T-helper 1 cell (primary cell): Measurements from ENCODE around the gene RAB31.
A peak's percentile ranks its signal among the peaks of the same experiment; 100 is the strongest.

Source experiments
- DNase-seq, 5 donors: peaks; one replicate each; pipeline ENCODE4 v3.0.0-alpha.2; 2012 to 2020

RAB31 gene

DNA sequence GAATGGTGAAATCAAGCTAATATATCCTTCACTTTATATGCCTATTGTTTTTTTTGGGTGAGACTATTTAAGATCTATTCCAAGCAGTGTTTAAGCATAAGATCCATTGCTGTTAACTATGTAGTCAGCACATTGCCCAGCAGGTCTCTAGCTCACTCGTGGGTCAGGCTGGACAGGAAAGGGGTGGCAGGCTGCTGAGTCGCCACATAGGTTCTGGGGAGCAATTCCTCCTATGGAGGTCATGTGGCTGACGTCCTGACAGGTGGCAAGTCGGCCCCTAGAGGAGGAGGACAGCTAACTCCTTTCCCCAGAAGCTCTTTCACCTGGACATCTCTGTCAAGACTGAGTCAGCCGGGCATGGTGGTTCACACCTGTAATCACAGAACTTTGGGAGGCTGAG lies 13.9 kb upstream of the RAB31 start:
- DNase-seq, result no peak

DNA sequence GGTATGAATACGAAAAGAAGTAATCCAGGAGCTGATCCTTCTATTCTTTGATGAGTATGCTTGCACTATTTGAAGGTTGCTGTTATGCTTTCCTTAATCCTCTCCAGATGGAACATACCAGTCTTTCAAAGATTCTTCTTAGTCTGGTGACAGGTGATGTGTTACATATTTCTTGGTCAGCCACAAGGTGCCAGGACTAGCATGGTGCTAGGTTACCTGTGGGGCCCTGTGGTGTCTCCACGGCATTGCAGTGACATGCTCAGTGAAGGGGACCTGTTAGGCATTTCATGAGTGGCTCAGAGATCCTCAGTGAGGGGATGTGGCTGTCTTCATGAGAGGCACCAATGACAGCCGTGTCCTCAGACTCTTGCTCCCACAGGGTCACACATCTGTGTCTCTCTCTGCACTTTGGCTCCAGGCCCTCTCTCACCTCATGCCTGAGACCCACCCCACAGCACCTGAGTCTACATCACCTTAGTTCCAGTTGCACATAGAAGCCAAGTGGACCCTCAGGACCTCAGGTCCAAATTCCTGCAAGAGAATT lies 13.1 kb upstream of the RAB31 start:
- DNase-seq, result no peak

DNA sequence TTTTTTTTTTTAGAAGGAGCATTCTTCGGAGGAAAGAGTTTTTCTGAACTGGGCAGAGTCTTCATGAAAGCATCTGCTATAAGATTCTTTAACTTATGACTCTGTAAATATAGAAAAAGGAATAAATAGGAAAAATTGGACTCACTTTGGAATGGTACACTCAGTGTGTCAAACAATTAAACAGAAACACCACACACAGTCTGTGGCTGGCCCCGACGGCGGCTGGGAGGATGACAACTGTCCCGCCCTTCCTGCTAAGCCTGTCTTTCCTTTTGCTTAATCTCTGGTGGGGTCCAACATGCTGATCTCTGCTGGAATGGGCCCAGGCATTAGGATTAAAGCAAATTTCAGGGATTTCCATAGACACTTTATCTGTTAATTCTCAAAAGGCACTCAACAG lies 12.5 kb upstream of the RAB31 start:
- no peak for DNase-seq

DNA sequence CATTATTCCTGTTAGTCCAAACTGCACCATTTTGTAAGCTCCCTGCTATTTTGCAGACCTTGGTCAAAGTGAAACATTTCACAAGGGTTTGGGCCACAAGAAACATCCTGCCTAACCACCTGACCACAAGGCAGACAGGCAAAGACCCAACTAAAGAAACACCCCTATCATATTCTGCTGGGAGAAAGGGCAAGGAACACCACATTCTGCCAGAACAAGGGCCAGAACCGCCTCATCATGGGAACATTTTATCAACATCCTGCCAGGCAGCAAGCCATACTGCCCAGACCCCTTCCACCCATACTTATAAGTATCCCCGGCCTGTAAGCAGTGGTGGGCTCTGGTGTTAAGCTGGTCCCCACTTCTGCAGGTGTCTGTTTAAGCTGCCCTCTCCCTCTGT lies 12.0 kb upstream of the RAB31 start:
- DNase-seq, result no peak

DNA sequence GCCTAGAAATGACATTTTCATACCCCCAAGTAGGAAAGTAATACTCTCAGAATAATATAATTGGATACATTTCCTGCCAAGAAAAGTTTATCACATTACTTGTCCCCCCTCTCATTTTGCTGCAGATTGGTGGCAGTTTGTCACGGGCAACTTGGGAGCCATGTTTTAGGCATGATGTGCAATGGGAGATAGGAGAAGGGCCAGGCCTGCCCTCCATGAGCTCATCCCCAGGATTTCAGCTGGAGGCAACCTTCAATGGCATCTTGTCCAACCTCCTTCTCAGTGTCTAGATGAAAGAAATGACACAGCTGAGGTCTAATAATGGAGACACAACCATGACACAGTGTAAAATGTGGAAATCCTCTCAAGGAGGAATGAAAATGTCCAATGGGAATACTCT lies 11.4 kb upstream of the RAB31 start:
- no peak for DNase-seq

DNA sequence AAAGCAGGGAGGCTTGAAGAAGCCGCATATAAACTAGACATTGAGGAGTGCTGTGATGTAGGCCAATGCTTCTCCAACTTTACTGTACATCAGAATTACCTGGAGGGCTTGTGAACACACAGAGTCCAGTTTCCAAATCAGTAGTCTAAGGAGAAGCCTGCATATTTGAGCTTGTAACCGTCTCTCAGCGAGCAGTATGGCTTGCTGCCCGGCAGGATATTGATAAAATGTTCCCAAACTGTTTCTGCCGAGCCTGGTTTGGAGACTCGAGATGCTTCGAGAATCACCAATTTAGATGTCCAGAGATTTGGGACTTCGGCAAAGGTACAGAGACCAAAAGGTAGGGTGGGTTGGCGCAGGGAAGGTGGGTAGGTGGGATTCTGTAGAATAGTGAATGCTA lies 11.0 kb upstream of the RAB31 start:
- no peak for DNase-seq

DNA sequence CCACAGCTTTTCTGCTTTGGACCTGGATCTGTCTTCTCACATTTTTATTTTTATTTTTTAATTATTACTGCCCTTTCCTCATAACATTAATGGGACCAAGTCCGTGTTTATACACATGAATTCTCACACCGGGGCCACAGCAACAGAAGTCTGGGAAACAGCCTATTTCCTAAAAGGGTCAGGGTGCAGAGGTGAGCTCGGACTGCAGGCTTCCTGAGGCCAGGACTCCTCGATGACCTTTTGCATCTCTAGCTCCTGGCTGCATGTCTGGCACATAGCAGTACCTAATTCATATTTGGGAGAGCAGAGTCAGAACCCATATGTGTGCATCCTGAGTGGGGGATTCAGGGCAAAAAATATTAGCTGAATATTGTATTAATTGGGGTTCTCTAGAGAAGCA lies 9.6 kb upstream of the RAB31 start:
- DNase-seq, result no peak

DNA sequence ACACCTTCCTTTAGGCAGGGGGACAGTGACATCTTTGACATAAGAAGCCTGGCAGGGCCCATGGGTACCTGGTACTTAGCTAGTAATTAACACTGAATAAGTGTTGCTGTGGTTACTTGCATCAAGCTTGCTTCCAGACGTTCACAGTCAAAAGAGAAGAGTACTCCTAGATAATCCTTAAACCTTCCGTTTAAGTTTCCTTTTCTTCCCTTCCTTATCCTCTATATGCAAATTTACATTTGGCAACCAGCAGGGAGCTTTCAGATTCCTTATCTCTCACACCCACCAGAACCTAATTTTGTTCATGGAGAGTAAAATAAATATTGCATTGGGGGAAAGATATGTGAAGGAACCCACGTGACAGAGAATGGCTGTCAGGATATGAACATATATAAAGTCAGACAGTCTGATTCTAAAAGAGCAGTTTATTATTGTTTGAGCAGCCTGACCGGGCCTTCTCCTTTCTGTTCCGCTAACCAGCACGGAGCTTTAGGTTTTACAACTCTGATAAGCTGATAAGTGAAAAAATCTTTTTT lies 7.8 kb upstream of the RAB31 start:
- no peak for DNase-seq

DNA sequence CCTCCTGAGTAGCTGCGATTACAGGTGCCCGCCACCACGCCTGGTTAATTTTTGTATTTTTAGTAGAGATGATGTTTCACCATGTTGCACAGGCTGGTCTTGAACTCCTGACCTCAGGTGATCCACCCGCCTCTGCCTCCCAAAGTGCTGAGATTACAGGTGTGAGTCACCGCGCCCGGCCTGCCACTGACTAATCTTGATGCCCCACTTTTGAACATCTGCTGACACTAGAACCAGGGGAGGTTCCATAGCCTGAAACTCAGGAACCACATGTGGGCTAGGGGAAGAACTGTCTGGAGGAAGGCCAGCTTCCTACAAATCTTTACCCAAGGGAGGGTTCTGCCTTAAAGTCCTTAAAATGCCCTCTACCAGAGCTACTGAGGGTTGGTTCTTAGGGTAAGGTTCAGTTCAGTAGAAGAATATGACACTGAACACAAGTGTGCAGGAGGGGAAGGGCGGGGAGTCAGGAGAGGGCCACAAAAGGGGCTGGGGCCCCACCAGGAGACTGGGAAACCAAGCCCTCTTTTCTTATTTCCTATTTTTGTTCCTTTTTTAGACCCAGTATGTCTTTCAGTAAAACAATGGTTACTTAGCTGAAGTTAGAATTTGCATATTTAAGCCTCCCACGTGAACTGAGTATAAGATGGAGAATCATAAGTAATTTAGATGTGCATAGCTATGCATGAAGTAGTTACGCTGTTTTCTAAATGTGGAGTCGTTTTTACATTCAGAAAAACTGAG lies 6.3 kb upstream of the RAB31 start:
- DNase-seq, result no peak

DNA sequence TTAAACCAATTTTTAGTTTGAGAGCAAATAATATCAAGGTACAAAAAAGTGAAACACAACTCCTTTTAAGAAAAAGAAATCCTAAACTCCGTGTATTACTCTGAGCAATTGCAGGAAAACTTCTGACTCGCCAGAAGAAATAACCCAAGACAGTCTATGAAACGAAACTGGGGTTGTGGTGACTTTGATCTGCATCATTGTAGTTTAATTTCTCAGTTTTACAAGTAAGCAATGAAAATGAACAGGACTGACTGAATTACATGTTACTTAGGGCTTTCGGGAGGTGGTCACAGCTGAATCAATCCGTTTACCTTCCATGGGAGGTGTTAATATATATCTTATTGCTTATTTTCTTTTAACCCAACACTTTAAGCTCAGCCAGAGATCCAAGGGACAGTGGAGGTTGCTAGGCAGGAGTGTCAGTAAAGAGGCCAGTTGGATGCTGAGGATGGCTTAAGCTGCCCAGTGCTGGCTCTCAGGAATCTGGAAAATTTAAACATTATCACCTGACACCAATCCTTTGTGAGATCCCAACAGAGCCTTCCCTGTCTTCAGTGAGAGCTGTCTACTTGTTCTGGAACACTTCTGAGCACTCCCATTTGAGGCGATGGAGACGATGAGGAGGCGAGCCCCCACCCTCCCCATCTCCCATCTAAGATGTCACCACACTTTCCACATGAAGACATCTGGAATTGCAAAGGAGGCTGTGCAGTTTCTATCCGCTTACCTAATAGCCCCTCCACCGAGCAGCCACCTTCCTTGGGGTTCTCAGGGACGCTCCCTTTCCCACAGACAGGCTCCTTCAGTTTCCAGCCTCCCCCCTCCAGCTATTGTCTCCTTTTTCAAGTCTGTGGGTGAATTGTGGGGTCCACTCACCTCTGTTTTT lies 3.6 kb upstream of the RAB31 start:
- DNase-seq, result no peak

DNA sequence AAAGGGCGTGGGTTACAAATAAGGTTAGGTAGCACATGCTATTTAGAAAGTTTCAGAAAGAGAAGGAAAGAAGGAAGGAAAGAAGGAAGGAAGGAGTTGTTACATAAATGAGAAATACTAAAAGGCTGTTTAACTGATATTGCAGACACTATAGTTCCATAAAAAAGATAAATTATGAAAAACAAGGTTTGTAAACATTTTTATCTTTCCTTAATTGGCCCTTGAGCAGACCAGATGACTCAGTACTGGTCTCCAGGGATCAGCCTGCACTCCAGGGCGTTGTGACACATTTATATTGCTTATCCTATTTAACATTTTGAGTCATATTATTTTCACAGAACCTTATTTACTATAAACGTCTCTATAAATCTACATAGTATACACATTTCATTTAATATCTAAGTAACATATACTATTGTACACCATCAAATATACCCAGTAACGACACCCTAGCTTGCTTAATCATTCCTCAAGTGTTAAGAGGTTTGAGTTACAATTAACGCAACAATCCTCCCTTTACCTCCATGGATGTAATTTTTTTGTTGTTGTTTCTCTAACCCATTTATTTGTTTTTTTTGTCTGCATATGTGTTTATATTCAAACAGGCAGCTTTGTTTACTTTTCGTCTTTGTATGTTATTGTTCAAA lies 2.8 kb upstream of the RAB31 start:
- DNase-seq, result no peak

DNA sequence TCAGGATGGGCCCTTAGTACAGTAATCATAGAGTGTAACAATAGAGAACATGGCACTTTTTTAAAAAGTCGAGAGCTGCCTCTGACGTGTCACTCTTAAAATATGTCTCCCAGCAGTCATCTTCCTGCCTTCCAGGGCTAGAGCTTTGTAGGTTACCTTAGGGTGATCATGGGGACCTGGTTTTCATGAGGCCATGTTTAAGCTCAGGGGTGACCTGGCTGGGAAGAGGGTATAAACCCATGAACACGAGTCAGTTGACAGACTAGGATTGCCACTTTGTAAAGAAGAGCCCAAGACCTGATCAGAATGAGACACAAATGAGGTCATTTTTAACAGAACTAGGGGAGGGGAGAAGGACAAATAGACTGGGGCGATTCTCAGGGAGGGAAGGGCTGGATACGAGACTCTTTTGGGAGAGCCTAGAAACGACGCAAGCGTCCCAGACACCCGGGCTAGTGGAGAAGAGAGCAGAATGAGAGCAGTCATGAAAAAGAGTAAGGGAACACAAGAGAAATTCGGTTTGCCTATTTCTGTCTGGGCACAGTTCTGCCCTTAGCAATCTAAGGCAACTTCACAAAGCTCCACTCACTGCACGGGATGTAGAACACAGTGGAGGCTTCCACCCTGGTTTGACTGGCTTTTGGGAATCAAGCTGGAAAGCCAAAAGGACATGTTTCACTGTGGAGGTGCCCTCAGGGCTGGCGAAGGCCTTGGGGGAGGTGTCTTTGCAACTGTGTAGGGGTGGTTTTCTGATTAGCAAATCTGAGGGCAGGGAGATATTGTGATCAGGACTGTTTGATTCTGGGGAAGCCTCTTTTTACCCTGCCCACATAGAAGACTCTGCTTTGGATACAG lies 1.8 kb upstream of the RAB31 start:
- DNase-seq, result no peak

DNA sequence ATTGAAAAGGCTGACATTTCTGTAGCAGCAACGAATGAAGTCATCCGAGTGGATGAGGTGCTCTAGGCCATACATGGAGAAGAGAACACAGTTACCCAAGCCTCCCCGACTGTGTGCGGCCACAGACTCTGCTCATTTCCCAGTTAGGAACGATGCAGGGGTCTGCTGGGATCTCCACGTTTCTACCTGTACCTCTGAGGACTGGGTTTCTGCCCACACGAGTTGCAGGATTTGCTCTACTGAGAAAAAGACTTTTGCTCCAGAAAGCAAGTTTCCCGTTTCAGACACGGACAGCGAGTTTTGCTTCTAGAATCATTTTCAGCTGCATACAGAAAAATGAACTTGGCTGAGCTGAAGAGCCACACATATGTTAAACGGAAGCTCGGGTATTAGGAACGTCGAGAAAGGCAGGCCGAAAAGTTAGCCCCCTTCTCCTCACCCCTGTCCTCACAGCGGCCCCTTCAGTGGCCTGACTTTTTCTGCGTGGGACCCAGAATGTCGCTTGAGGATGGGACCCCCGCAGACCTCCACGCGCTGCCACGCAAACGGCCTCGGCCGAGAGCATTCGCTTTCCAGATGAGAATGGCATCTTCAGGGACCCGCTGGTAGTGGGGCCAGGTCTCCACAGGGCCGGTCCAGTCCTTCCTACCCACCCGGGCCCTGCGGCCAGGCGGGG lies 582 bp upstream of the RAB31 start:
- DNase-seq, result no peak

DNA sequence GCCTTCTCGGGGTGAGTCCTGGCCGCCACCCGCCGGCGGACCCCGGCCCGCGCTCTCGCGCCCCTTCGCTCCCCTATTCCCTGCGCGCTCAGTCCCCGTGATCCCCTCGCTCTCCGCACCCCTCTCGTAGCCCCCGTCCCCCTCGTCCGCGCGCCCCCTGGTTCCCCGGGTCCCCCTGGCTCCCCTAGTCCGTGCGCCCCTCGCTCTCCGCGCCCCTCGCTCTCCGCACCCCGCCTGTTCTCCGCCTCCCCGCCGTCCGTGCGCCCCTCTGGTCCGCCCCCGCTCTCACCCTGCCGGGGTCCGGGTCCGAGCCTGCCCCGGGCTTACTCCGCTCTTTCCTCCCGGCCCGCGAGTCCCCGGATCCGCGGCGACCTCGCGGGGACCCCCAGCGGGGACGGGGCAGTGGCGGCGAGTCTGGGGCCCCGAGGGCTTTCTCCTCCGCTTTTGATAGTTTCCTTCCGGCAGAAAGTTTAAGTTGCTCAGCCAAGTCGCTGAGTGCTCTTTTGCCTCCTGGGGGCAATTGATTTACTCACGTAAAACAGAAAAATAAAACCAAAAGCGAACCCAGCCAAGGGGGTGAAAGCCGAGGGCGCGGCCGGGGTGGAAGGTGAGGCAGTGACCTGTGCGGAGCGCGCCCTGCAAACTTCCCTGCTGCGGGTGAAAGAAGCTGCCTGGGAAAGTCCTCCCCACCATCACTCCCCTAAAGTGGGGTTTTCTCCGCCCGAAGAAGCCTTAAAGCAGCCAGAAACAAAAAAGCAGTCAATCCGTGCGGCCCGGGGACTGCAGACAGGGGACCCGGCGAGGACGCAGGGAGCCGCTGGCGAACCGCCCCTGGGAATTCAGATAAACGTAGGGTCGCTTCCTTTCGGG lies 568 bp downstream of the RAB31 start:
- DNase-seq, result peak in 1 of 5 donors; percentile 17

DNA sequence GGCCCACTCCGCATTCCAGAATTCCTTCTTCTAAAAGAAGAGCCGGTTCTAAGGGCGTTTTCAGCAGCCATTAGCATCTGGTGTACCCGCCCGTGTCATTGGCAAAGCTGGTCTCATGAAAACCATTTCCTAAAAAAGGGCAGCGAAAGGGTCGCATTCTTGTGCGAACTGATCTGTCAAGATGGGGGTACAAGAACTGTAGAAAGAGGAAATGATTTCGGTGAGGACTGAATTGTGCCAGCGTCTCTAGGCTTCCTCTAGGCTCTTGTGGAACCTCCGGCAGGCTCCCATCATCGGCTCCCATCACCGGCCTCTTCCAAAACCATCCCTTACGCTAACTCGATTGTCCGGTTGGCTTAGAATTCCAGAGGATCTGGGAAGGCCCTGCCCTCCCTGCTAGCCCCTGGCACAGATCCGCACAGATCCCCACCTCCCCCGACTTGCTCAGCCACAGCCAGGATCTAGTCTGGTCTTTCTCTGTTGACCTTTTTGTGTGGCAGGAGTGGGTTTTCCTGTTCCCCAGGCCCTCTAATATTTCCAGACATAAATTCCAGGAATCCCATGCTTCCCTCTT lies 1.3 kb downstream of the RAB31 start:
- DNase-seq, result no peak

DNA sequence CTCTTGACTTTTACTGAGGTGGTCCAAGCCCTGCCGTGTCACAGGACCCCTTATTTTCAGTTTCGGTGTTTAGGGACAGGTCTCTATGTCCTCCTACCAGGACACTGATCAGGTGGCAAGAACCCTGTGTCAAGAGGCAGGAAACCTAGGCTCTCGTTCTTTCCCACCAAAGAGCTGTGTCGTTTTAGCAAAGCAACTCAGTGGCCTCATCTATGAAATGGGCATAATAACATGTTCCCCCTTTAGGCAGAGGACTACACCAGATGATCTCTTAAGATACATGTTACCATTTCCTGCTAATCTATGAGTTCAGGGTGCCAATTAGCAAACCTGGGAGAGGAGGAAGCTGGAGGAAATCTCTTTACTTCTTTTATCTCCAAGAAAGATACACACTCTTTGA lies 1.9 kb downstream of the RAB31 start:
- no peak for DNase-seq

DNA sequence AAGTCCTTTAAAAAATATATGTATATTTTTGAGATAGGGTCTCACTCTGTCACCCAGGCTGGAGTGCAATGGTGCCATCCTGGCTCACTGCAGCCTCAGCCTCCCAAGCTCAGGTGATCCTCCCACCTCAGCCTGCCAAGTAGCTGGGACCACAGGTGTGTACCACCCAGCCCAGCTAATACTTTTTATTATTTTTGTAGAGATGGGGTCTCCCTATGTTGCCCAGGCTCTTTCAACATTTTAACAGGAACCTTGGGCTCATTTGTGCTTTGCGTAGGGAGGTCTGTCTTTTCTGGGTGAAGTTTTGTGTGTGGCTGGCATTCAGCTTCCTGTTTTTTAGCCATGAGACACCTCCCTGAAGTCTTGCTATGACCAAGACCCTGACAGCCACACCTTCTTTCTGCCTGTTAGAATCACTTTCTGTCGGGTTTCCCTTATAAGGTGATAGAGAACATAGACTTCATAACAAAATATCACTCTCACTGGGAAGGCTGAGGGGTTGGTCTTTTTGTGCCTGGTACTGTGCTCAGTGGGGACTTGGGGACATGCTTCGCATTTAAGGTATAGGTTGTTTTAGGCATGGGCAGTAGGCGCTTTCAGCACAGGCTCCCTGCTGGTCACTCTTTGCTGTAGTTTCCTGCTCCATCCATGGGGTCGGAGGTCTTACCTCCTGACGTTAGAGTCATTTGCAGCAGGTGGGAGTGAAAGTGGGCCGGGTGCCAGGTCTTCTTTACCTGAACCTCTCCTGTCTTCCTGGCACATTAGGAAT lies 3.4 kb downstream of the RAB31 start:
- DNase-seq, result peak in 1 of 5 donors; percentile 73

DNA sequence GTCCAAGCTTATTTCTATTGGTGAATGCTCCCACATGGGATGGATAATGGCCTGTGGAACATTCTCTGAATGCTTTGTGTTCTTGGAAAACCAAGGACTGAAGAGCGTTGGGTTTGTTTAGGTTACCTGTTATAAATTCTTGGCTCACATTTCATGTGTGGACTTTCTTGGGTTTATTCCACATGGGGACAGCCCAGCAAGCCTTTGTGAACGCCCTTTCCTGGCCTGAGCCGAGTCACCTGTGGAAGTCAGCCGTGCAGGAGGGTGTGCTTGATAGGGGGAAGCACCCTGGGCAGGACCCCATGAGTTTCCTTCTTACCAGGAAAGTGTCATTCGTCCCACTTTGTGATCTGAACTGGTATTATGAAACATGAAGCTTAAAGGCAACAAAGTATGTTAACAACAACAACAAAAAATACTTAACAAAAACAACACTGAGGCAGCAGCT lies 4.1 kb downstream of the RAB31 start:
- no peak for DNase-seq

DNA sequence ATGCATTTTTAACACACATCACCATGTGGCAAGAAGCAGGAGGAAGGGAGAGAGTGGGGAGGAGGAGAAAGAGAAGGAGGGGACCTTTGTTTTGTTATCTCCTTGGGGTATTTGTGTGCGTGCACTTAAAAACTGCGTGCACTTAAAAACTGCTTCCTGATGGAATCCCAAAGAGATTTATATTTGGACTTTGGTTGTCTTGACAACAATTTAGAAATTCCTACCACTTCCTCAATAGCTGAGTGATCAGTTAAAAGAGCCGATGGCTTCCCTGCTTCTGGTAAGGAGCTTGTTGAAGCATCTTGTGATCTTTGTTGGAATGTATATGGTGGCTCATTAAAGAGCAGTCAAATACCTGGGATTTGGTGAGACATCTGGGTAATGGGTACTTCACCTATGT lies 4.5 kb downstream of the RAB31 start:
- DNase-seq, result no peak
